ENCODE results near the gene ROBO1.

DNA sequence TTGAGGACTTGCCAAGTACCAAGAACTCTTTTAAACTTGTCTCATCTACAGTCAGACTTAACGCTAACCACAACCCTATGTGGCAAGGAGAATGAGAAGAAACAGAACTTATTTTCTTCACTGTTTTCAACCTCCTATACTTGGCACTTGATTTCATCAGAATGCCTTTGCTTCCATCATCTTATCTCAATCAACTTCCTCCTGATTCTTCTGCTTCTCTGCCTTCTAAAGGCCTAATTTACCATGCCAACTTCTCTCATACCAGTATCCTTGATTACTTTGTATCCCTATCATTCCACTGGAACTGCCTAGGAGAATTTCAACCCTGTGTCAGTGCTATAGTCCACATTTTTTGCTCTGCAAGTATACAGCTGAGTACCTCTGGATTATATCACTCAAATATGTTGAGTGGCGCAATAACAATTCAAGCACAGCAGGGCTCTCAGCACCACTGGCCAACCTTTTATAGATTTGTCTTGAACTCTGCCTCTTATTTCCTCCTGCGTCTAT, 413.6 kb downstream of the ROBO1 start:
- no peak for TF ChIP-seq CTCF (conservative IDR thresholded peaks at IDR 0.05)
- no peak for TF ChIP-seq ZFX (IDR thresholded peaks at IDR 0.05)
